Astrocyte (in vitro differentiated cells and primary cell): ENCODE data around the gene HS3ST3A1. TPM values are rescaled to one million over a fixed set of nuclear protein-coding genes. Genes with fewer than 3 reads are reported as not detected.

ENCODE experiments used
- DNase-seq: peaks from one replicate; pipeline ENCODE4 v3.0.0-alpha.2; 2010; ENCODE audit warnings: low read depth
- FAIRE-seq: peaks from 2 replicates; lab custom pipeline; 2011; peaks lifted over from hg19 to GRCh38; lab: Jason Lieb, UNC
- H2AFZ ChIP-seq: 2 replicates; pipeline ENCODE4 v1.6.0; 2012; ENCODE audit warnings: low read depth, low read length, inconsistent platforms
- H3K27ac ChIP-seq: 2 replicates; pipeline ENCODE4 v1.5.1; 2011; ENCODE audit warnings: low read depth, low read length, inconsistent platforms
- H3K27me3 ChIP-seq: 2 replicates; pipeline ENCODE4 v1.6.0; 2011; ENCODE audit warnings: low read length, inconsistent platforms; ENCODE audit not compliant: insufficient read depth
- H3K36me3 ChIP-seq: 2 replicates; pipeline ENCODE4 v1.5.1; 2011; ENCODE audit warnings: low read length, inconsistent platforms; ENCODE audit not compliant: insufficient read depth
- H3K4me1 ChIP-seq: 2 replicates; pipeline ENCODE4 v1.5.1; 2011; ENCODE audit warnings: low read length, inconsistent platforms; ENCODE audit not compliant: insufficient read depth
- H3K4me2 ChIP-seq: 2 replicates; pipeline ENCODE4 v1.6.0; 2012; ENCODE audit warnings: low read length, inconsistent platforms
- H3K4me3 ChIP-seq: 2 replicates; pipeline ENCODE4 v1.5.1; 2011; ENCODE audit warnings: low read depth, mild to moderate bottlenecking, low read length, inconsistent platforms; ENCODE audit not compliant: insufficient read depth
- H3K79me2 ChIP-seq: 2 replicates; pipeline ENCODE4 v1.6.0; 2012; ENCODE audit warnings: mild to moderate bottlenecking, low read length, inconsistent platforms; ENCODE audit not compliant: insufficient read depth
- H3K9ac ChIP-seq: 2 replicates; pipeline ENCODE4 v1.6.0; 2012; ENCODE audit warnings: mild to moderate bottlenecking, low read length, inconsistent platforms
- H3K9me3 ChIP-seq: 2 replicates; pipeline ENCODE4 v1.5.1; 2012; ENCODE audit warnings: low read depth, mild to moderate bottlenecking, low read length, inconsistent platforms; ENCODE audit not compliant: insufficient read depth
- H4K20me1 ChIP-seq: 2 replicates; pipeline ENCODE4 v1.6.0; 2012; ENCODE audit warnings: low read length, inconsistent platforms; ENCODE audit not compliant: insufficient read depth
- H3K27ac Mint-ChIP-seq: one replicate; pipeline ENCODE4 v1.8.0; 2021; ENCODE audit warnings: mild to moderate bottlenecking, mixed read lengths; ENCODE audit not compliant: unreplicated experiment
- H3K27me3 Mint-ChIP-seq: one replicate; pipeline ENCODE4 v1.8.0; 2021; ENCODE audit warnings: low read depth, mixed read lengths; ENCODE audit not compliant: unreplicated experiment
- H3K36me3 Mint-ChIP-seq: one replicate; pipeline ENCODE4 v1.8.0; 2021; ENCODE audit warnings: low read depth, mixed read lengths; ENCODE audit not compliant: unreplicated experiment
- H3K4me1 Mint-ChIP-seq: one replicate; pipeline ENCODE4 v1.8.0; 2021; ENCODE audit warnings: low read depth, mixed read lengths; ENCODE audit not compliant: unreplicated experiment
- H3K4me3 Mint-ChIP-seq: one replicate; pipeline ENCODE4 v1.8.0; 2021; ENCODE audit warnings: mild to moderate bottlenecking, moderate library complexity, mixed read lengths; ENCODE audit not compliant: unreplicated experiment
- H3K9me3 Mint-ChIP-seq: one replicate; pipeline ENCODE4 v1.8.0; 2021; ENCODE audit warnings: mild to moderate bottlenecking, mixed read lengths; ENCODE audit not compliant: unreplicated experiment
- CTCF ChIP-seq: IDR thresholded peaks from 2 replicates; pipeline ENCODE4 v1.5.1; 2011; ENCODE audit warnings: low read depth, mild to moderate bottlenecking, inconsistent platforms, low read length, moderate library complexity; ENCODE audit not compliant: insufficient read depth
- EZH2 ChIP-seq: IDR thresholded peaks from 2 replicates; pipeline ENCODE4 v1.6.1; 2012; ENCODE audit warnings: mild to moderate bottlenecking, low read length, inconsistent platforms; ENCODE audit not compliant: insufficient read depth
- total RNA-seq: library from RNA; stranded (reverse); gene quantifications from 2 replicates; pipeline ENCODE4 v1.2.1, GENCODE V29; 2021

The HS3ST3A1 gene
- total RNA-seq, 1 donor from 2014 or later, result 7.6 TPM

DNA sequence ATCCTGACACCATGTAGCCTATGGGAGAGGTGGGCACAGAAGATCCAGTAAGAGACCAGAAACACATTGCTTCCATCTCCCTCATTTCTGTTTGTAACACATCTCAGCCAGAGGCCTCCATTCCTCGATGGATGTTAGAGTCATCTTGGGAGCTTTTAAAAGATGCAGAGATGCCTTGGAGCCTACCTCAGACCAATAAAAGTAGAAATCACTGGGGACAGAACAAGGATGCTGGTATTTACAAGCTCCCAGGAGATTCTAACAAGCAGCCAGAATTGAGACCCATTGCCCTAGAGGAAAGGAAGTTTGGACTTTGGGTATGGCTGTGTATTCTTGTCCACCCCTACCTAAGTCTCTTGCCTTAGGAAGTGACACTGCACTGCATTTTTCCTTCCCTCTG lies 40.8 kb downstream of the HS3ST3A1 start:
- no peaks in the 10 kb centered on the region for H3K36me3 Mint-ChIP-seq
- Histone ChIP-seq H3K9ac (peak overlapping the region; percentile 71), H3K4me2 (no peak overlapping the region), H3K27me3 (no peaks in the 10 kb centered on the region), H2AFZ (no peak overlapping the region), H3K9me3 (no peaks in the 10 kb centered on the region), H4K20me1 (no peaks in the 10 kb centered on the region), H3K36me3 (no peaks in the 10 kb centered on the region), H3K4me3 (no peak overlapping the region), H3K79me2 (peaks cover 66% of the 10 kb centered on the region), H3K27ac (peak overlapping the region; percentile 95), H3K4me1 (peaks cover 45% of the 10 kb centered on the region)
- H3K4me3 Mint-ChIP-seq, result no peak overlapping the region
- H3K27ac Mint-ChIP-seq, result peak overlapping the region; percentile 99
- H3K4me1 Mint-ChIP-seq, result peaks cover 52% of the 10 kb centered on the region
- no peak for DNase-seq
- TF ChIP-seq CTCF, result no peak
- no peak for TF ChIP-seq EZH2
- peak; percentile 50 for FAIRE-seq
- no peaks in the 10 kb centered on the region for H3K9me3 Mint-ChIP-seq
- no peaks in the 10 kb centered on the region for H3K27me3 Mint-ChIP-seq

GRCh38 chr17:13558588-13558987 lies 43.1 kb downstream of the HS3ST3A1 start:
- H3K4me1 Mint-ChIP-seq, result peaks cover 52% of the 10 kb centered on the region
- Histone ChIP-seq H4K20me1 (no peaks in the 10 kb centered on the region), H3K79me2 (peaks cover 73% of the 10 kb centered on the region), H2AFZ (no peak overlapping the region), H3K9ac (peak overlapping the region; percentile 14), H3K4me2 (no peak overlapping the region), H3K36me3 (no peaks in the 10 kb centered on the region), H3K4me3 (no peak overlapping the region), H3K4me1 (peaks cover 47% of the 10 kb centered on the region), H3K27ac (peak overlapping the region; percentile 4), H3K27me3 (no peaks in the 10 kb centered on the region), H3K9me3 (no peaks in the 10 kb centered on the region)
- H3K36me3 Mint-ChIP-seq, result peaks cover 3% of the 10 kb centered on the region
- peak overlapping the region; percentile 21 for H3K27ac Mint-ChIP-seq
- H3K9me3 Mint-ChIP-seq, result no peaks in the 10 kb centered on the region
- H3K27me3 Mint-ChIP-seq, result no peaks in the 10 kb centered on the region
- TF ChIP-seq EZH2, result no peak
- no peak overlapping the region for H3K4me3 Mint-ChIP-seq
- FAIRE-seq (no peak), DNase-seq (no peak)

- peaks cover 5% of the 10 kb centered on the region for H3K36me3 ChIP-seq
- H3K79me2 ChIP-seq, result peaks cover 81% of the 10 kb centered on the region
- peak overlapping the region; percentile 19 for H3K4me3 ChIP-seq
- no peaks in the 10 kb centered on the region for H3K9me3 ChIP-seq
- H3K4me1 ChIP-seq, result peaks cover 32% of the 10 kb centered on the region
- H3K27ac ChIP-seq, result peak overlapping the region; percentile 81
- peaks cover 8% of the 10 kb centered on the region for H3K36me3 Mint-ChIP-seq
- peak overlapping the region; percentile 61 for H3K9ac ChIP-seq
- TF ChIP-seq CTCF (no peak), EZH2 (no peak)
- H3K27me3 ChIP-seq, result no peaks in the 10 kb centered on the region
- DNase-seq, result peak; percentile 92
- no peak for FAIRE-seq
- H3K9me3 Mint-ChIP-seq, result no peaks in the 10 kb centered on the region
- H3K4me2 ChIP-seq, result peak overlapping the region; percentile 68
- peak overlapping the region; percentile 74 for H3K27ac Mint-ChIP-seq
- no peaks in the 10 kb centered on the region for H3K27me3 Mint-ChIP-seq
- no peaks in the 10 kb centered on the region for H4K20me1 ChIP-seq
- H2AFZ ChIP-seq, result peak overlapping the region; percentile 35
- H3K4me3 Mint-ChIP-seq, result peak overlapping the region; percentile 43
- peaks cover 38% of the 10 kb centered on the region for H3K4me1 Mint-ChIP-seq
Observed at GRCh38 chr17:13557077-13557476, 44.7 kb downstream of the HS3ST3A1 start.
